GM18868 (cell line): ENCODE measurements around the gene METTL26.

Source experiments
- ATAC-seq: cut with Tn5 transposase; IDR thresholded peaks from one replicate; pipeline ENCODE4 v1.9.1; 2021; ENCODE audit warnings: mild to moderate bottlenecking, moderate library complexity; ENCODE audit not compliant: unreplicated experiment

Gene METTL26

DNA sequence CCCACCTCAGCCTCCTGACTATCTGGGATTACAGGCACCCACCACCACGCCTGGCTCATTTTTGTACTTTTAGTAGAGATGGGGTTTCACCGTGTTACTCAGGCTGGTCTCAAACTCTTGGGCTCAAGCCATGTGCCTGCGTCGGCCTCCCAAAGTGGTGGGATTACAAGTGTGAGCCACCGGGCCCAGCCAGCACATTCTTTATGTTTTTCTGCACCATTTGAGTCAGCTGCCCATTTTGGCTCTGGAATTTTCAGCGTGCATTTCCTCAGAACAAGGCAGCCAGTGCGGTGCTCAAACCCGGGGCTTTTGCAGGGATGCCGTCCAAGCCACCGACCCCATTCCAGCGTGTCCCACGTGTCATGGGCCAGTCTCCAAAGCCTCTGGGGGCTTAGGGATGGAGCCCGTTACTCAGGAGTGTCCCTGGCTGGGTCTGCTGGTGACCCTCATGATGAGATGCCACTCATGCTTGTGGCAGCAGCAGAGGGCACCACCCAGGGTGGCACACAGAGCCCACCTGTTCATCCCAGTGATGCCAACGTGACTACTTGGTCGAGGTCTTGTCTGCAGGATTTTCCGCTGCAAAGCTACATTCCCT is 50.0 kb downstream of the METTL26 start:
- no peak for ATAC-seq

DNA sequence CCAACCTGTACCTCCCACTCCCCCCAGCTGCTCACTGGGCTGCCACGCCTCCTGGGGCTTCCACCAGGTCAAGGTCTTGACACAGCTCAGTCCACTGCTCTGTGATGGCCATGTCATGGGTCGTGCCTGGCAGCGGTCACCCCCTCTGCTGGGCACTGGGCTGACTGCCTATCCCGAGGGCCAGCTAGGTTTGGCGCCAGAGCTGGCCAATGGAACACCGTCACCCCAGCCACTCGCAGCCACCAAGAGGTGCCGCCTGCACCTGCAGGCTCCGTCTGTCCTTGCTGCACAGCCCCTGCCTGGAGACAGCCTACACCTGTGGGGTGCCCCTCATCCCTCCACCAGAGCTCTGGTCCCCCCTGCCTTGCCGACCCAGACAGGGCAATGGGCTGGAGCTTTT is 50.8 kb downstream of the METTL26 start:
- no peak for ATAC-seq
